GM18858 (cell line): Measurements from ENCODE around the gene TIPARP.

ENCODE experiments used
- ATAC-seq: cut with Tn5 transposase; IDR thresholded peaks from one replicate; pipeline ENCODE4 v1.9.1; 2021; ENCODE audit not compliant: unreplicated experiment

TIPARP gene

GRCh38 chr3:156675830-156676767 lies 1.7 kb downstream of the TIPARP start:
- no peak for ATAC-seq

GRCh38 chr3:156676768-156677479 lies 2.5 kb downstream of the TIPARP start:
- ATAC-seq, result no peak

GRCh38 chr3:156677536-156677935 lies 3.1 kb downstream of the TIPARP start:
- ATAC-seq, result no peak

- no peak for ATAC-seq
Observed at GRCh38 chr3:156678197-156678596, 3.8 kb downstream of the TIPARP start.

DNA sequence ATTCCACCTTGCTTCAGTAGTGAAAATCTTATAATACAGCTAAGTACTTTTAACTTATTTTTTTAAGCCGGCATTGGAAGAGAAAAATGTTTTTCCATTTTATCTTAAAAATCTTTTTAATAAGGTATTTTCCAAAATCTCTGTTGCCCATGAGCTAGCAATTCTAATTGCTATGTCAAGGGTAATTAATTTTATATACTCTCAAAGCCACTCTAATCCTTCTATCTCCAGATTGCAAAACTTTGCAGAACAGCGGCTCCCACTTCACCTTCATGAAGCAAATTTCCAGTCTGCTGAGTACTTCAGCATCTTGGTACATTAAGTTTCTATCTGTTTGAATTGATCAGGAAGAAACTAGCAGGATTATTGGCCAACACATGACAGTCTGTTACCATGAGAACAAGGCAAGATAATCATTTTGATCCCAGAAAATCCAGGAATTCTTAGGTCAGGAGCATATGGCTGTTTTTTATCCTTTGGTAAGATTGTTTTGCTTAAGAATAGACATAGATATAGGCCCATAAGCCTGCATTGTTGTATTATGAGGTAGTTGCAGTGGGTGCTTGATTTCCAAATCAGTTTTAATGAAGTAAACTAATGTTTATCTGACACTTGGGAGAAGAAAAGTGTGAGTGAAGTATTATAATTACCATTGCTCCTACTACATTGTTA lies 6.0 kb downstream of the TIPARP start:
- no peak for ATAC-seq

DNA sequence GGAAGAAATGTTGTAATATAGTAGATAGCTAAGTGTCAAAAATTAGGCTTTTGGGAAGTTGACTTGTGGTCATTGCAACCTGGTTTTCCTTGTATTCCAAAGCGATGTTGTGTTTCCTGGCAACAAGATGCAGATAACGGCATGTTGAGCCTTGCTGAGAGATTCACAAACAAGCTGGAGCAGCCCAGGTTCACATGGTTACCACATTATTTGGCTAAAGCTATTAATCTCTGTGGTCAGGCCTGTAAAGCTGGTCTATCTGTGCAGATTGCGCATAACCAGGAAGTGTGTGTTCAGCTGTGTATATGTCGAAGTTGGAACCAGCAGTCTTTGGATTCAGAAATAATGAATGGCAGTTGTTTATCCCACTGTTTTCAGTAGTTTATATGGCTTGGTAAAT lies 6.6 kb downstream of the TIPARP start:
- peak; percentile 59 for ATAC-seq

- no peak for ATAC-seq
Observed at GRCh38 chr3:156682501-156682900, 8.1 kb downstream of the TIPARP start.

DNA sequence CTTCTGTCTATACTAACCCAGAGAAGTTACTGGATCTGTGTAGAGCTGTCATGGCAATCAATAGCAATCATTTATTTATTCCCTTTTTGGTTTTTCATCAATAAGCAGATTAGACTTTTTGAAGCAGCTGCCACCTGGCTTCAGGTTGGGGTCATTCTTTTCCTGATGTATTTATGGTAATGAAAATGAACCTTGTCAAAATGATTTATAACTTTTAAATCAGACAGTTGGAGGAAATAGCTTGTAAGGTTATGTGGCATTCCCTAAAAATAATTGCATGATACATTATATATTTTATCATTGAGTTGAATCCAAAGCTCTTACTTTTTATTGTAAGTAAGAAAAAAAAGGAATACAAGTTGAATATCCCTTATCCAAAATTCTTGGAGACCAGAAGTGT lies 8.6 kb downstream of the TIPARP start:
- ATAC-seq, result no peak

DNA sequence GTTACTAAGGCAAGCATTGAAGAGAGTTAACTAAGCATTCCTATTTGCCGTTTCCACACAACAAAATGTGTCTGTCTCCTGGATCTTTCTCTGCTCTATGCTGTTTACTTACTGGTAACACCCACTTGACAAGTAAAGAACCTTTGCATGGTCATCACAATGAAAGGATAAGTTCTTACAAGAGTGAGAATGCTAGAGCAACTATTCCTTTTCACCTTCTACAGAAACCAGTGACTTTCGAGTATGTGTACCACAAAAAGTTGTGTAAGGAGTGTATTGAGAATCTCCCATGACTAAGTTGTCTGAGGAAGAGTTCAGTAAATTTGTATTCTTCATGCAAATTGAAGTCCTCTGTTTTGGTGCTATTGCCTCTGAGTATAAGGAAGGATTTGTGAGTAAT lies 10.8 kb downstream of the TIPARP start:
- no peak for ATAC-seq

- ATAC-seq, result no peak
Observed at GRCh38 chr3:156685752-156686151, 11.4 kb downstream of the TIPARP start.

GRCh38 chr3:156687023-156687422 lies 12.6 kb downstream of the TIPARP start:
- peak; percentile 35 for ATAC-seq

GRCh38 chr3:156688632-156689452 lies 14.5 kb downstream of the TIPARP start:
- no peak for ATAC-seq

GRCh38 chr3:156689608-156690007 lies 15.2 kb downstream of the TIPARP start:
- peak; percentile 9 for ATAC-seq

- ATAC-seq, result no peak
Observed at GRCh38 chr3:156691920-156692319, 17.5 kb downstream of the TIPARP start.

DNA sequence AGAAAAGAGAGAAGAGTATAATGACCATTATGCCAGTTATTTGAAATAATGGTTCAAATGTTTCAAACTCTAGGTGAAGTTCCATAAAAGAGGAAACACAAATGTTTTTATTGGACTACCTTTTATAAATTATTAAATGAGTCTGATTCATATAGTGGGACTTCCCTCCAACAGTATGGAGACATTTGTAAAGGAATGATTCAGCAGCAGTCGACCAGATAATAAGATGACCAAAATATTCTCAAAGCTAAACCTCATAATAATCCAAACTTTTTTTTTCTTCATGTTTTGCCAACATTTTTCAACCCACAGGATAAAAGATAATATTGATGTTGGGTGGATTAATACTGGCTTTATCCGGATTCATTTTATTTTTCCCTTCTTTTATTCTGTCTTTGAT lies 18.8 kb downstream of the TIPARP start:
- no peak for ATAC-seq

- no peak for ATAC-seq
Observed at GRCh38 chr3:156694536-156694935, 20.1 kb downstream of the TIPARP start.

DNA sequence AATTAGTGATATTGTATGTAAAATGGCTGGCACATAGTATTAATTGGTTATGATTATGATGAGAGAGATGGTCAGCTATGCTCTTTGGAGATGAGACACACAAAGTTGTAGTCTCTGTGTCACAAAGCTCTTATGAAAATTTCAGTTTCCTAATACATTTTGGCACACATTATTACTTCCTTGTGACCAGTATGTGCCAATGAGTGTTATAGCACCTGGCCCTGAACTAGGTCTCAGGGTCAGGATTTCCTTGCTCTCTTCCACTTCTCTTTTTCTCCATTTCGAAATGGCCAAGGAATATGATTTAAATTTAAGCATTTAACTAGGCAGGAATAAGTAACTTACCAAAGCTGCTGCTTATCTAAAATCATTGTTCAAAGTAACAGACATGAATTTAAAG lies 28.0 kb downstream of the TIPARP start:
- ATAC-seq, result no peak

- no peak for ATAC-seq
Observed at GRCh38 chr3:156704370-156705036, 30.1 kb downstream of the TIPARP start.

- peak; percentile 65 for ATAC-seq
Observed at GRCh38 chr3:156705761-156706616, 31.6 kb downstream of the TIPARP start.
